Ishikawa (cell line): ENCODE results near the gene TBXAS1.

Source experiments
- CEBPB ChIP-seq: IDR thresholded peaks from 2 replicates; pipeline ENCODE4 v1.6.1; 2012
- CREB1 ChIP-seq: IDR thresholded peaks from 2 replicates; pipeline ENCODE4 v1.6.1; 2012; ENCODE audit warnings: low read depth
- EGR1 ChIP-seq: IDR thresholded peaks from 2 replicates; pipeline ENCODE4 v1.6.1; 2012
- EP300 ChIP-seq: IDR thresholded peaks from 2 replicates; pipeline ENCODE4 v1.6.1; 2012; ENCODE audit warnings: borderline replicate concordance
- FOXM1 ChIP-seq: IDR thresholded peaks from 2 replicates; pipeline ENCODE4 v1.6.1; 2012; ENCODE audit warnings: low read depth, borderline replicate concordance
- MAX ChIP-seq: IDR thresholded peaks from 2 replicates; pipeline ENCODE4 v1.6.1; 2012
- NFIC ChIP-seq: IDR thresholded peaks from 2 replicates; pipeline ENCODE4 v1.6.1; 2012
- RAD21 ChIP-seq: IDR thresholded peaks from 2 replicates; pipeline ENCODE4 v1.6.1; 2012; ENCODE audit warnings: low read depth
- REST ChIP-seq: IDR thresholded peaks from 2 replicates; pipeline ENCODE4 v1.6.1; 2012; ENCODE audit warnings: low read depth, mild to moderate bottlenecking
- TAF1 ChIP-seq: IDR thresholded peaks from 2 replicates; pipeline ENCODE4 v1.6.1; 2012; ENCODE audit warnings: low read depth, mild to moderate bottlenecking
- TCF12 ChIP-seq: IDR thresholded peaks from 2 replicates; pipeline ENCODE4 v1.6.1; 2012; ENCODE audit warnings: low read depth
- TEAD4 ChIP-seq: IDR thresholded peaks from 2 replicates; pipeline ENCODE4 v1.6.1; 2012
- YY1 ChIP-seq: IDR thresholded peaks from 2 replicates; pipeline ENCODE4 v1.6.1; 2012; ENCODE audit warnings: low read depth
- ZBTB7A ChIP-seq: IDR thresholded peaks from 2 replicates; pipeline ENCODE4 v1.6.1; 2012; ENCODE audit warnings: low read depth
- TF ChIP-seq, protein P1 (sequence below): IDR thresholded peaks from 2 replicates; pipeline ENCODE4 v1.6.1; 2012

TBXAS1 gene

DNA sequence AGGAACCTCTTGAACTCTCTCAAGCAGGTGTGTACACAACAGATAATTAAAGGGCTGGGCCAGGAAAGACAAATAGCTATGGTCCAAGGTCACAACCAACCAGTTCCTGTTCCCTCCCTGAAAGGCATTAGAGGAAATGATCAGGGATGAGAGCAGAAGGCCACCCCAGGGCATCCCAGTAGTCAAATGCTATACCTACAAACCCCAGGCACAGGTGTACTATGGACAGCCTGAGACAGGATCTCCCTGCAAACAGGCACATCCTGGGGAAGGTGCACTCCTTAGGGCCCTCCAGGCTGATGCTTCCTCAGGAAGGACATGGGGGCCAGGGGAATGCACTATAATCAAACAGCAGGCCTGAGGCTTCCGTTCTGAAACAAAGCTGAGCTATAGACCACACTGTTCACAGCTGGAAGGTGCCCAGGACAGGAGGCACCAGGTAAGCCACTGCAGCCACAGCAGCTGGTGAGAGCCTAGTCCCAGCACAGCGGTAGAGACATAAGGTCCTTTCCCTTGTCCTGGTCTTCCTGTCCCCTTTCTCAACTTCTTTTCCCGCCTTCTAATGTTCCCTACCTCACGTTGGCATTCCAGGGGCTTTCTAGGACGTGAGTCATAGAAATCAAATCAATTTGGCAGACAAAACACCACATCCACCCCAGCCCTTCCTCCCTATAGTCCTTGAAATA lies 220.4 kb downstream of the TBXAS1 start:
- TF ChIP-seq FOXM1 = no peak
- TF ChIP-seq MAX = no peak
- no peak for TF ChIP-seq EP300
- TF ChIP-seq TEAD4 = no peak
- TF ChIP-seq TCF12 = no peak
- TF ChIP-seq ZBTB7A = no peak

DNA sequence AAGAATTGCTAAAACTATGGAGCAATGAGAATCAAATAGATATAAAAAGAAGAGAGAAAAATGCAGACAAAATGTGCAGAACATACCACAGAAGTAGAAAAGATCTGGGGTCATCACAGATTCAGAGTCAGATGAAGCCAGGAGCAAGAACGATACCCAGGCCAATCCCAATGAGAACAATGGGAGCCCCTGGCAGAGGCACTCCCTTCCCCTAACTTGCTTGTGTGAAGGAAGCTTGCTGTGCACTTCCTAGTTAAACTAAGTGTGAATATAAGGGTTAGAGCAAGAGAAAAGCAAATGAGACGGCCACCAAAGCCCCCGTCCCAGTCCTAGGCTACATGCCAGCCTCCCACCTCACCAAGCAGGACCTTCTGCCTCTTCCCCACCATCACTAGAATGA lies 221.0 kb downstream of the TBXAS1 start:
- TF ChIP-seq TAF1 (no peak), FOXM1 (no peak), CREB1 (no peak), TCF12 (no peak), ZBTB7A (no peak), MAX (no peak)

GRCh38 chr7:140051820-140052219 lies 222.8 kb downstream of the TBXAS1 start:
- TF ChIP-seq REST = no peak
- TF ChIP-seq FOXM1 = no peak
- no peak for TF ChIP-seq EGR1
- no peak for TF ChIP-seq NFIC
- TF ChIP-seq CREB1 = no peak
- no peak for TF ChIP-seq CEBPB
- TF ChIP-seq TCF12 = no peak
- TF ChIP-seq YY1 = no peak
- TF ChIP-seq TEAD4 = no peak
- TF ChIP-seq, protein P1, sequence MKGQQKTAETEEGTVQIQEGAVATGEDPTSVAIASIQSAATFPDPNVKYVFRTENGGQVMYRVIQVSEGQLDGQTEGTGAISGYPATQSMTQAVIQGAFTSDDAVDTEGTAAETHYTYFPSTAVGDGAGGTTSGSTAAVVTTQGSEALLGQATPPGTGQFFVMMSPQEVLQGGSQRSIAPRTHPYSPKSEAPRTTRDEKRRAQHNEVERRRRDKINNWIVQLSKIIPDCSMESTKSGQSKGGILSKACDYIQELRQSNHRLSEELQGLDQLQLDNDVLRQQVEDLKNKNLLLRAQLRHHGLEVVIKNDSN = no peak
- no peak for TF ChIP-seq RAD21
- TF ChIP-seq EP300 = no peak
- TF ChIP-seq ZBTB7A = no peak
- no peak for TF ChIP-seq MAX
- no peak for TF ChIP-seq TAF1

DNA sequence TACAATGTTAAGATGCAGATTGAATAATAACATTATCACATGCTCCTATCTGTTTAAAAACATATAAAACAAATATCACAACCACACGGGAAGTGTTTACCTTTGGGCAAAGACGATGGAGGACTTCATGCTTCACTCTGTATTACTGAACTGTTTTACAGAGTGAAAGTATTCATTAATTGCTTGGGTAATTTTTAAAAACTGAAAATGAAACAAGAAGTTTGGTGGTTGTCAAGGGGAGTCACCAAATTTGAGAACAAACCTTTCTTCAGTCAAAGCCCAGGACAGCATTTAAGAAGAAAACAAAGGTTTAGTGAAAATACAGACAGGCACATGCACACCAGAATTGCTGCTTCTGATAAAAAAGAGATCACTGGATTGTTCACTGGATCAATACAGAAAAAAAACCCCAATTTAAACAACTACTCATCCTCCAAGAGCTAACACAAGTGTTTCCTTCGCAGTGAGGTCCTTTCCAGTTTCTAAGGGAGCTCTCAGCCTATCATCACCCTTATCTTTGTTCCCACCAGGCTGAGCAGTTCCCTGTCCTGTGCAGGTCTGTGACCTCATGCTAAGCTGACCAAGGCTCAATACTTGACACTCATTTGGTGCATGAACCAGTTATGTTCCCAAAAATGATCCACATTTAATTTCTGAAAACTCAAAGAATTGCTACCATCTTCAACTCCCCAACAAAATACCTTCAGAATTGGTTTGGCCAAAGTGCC lies 224.9 kb downstream of the TBXAS1 start:
- no peak for TF ChIP-seq ZBTB7A
- TF ChIP-seq EP300 = no peak
- no peak for TF ChIP-seq EGR1
- TF ChIP-seq RAD21 = no peak
- no peak for TF ChIP-seq TCF12
- TF ChIP-seq MAX = no peak
- TF ChIP-seq TEAD4 = no peak
- no peak for TF ChIP-seq REST
- TF ChIP-seq, protein P1 = no peak
- TF ChIP-seq NFIC = no peak
- no peak for TF ChIP-seq CREB1
- no peak for TF ChIP-seq CEBPB
- TF ChIP-seq FOXM1 = no peak
- TF ChIP-seq YY1 = no peak
- TF ChIP-seq TAF1 = no peak

GRCh38 chr7:140054751-140055150 lies 225.7 kb downstream of the TBXAS1 start:
- TF ChIP-seq RAD21 (no peak), EGR1 (no peak), NFIC (no peak)
- TF ChIP-seq, protein P1 = no peak
